BE2C (cell line): ENCODE measurements around the gene RNMT.

Experiments used
- DNase-seq: peaks from one replicate; pipeline ENCODE4 v3.0.0-alpha.2; 2020
- H3K27me3 ChIP-seq: fragments of 250-450 bp; sonication (Bioruptor Pico); 2 replicates; pipeline ENCODE4 v1.5.1; 2020; ENCODE audit warnings: mild to moderate bottlenecking
- H3K36me3 ChIP-seq: fragments of 250-450 bp; sonication (Bioruptor Pico); 2 replicates; pipeline ENCODE4 v1.5.1; 2020; ENCODE audit warnings: mild to moderate bottlenecking
- H3K4me1 ChIP-seq: fragments of 250-450 bp; sonication (Bioruptor Pico); 2 replicates; pipeline ENCODE4 v1.5.1; 2020
- H3K4me3 ChIP-seq: 2 replicates; pipeline ENCODE4 v1.5.1; 2011; ENCODE audit warnings: low read depth, low read length
- H3K9me3 ChIP-seq: fragments of 250-450 bp; sonication (Bioruptor Pico); 2 replicates; pipeline ENCODE4 v1.5.1; 2020
- TF ChIP-seq, protein P1 (sequence below): IDR thresholded peaks from 2 replicates; pipeline ENCODE4 v1.5.1; 2012; ENCODE audit warnings: mild to moderate bottlenecking, low read depth, low read length

RNMT gene

DNA sequence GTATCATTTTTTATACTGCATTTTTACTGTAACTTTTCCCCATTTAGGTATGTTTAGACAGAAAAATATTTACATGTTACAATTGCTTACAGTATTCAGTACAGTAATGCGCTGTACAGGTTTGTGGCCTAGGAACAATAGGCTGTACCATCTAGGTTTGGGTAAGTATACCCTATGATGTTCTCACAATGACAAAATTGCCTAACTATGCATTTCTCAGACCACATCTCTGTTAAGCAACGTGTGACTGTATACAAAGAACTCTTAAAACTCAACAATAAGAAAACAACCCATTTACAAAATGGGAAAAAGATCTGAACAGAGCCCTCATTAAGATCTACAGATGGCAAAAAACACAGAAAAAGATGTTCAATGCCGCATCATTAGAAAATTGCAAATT, 29.5 kb upstream of the RNMT start:
- H3K9me3 ChIP-seq: no peaks in the 10 kb centered on the region
- DNase-seq: no peak
- TF ChIP-seq, protein P1, sequence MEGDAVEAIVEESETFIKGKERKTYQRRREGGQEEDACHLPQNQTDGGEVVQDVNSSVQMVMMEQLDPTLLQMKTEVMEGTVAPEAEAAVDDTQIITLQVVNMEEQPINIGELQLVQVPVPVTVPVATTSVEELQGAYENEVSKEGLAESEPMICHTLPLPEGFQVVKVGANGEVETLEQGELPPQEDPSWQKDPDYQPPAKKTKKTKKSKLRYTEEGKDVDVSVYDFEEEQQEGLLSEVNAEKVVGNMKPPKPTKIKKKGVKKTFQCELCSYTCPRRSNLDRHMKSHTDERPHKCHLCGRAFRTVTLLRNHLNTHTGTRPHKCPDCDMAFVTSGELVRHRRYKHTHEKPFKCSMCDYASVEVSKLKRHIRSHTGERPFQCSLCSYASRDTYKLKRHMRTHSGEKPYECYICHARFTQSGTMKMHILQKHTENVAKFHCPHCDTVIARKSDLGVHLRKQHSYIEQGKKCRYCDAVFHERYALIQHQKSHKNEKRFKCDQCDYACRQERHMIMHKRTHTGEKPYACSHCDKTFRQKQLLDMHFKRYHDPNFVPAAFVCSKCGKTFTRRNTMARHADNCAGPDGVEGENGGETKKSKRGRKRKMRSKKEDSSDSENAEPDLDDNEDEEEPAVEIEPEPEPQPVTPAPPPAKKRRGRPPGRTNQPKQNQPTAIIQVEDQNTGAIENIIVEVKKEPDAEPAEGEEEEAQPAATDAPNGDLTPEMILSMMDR: no peak

DNA sequence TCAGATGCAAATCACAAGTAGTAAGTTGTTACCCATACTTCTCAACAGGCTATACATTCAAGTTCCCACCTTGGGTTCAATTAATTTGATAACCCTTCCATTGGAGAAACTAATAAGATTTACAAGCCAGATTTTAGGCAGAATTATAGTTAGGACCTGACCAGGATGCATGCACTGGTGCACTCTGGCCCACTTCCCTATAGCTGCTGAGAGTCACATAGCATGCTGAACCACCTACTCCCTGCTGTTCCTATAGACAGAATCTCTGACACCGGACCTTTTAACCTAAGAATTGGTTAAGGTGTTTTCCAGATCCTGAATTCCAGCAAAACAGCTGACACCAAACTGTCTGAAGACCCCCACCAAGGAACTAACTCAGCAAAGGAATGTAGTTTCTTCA, 26.3 kb upstream of the RNMT start:
- no peak overlapping the region for H3K4me3 ChIP-seq
- TF ChIP-seq, protein P1: no peak
- DNase-seq: no peak
- H3K27me3 ChIP-seq: no peaks in the 10 kb centered on the region
- H3K9me3 ChIP-seq: no peaks in the 10 kb centered on the region
- H3K36me3 ChIP-seq: no peaks in the 10 kb centered on the region
- no peaks in the 10 kb centered on the region for H3K4me1 ChIP-seq

More for the DNA sequence above, 29.5 kb upstream of the RNMT start:
- no peaks in the 10 kb centered on the region for H3K4me1 ChIP-seq
- no peaks in the 10 kb centered on the region for H3K27me3 ChIP-seq
- H3K36me3 ChIP-seq: no peaks in the 10 kb centered on the region
- H3K4me3 ChIP-seq: no peak overlapping the region

DNA sequence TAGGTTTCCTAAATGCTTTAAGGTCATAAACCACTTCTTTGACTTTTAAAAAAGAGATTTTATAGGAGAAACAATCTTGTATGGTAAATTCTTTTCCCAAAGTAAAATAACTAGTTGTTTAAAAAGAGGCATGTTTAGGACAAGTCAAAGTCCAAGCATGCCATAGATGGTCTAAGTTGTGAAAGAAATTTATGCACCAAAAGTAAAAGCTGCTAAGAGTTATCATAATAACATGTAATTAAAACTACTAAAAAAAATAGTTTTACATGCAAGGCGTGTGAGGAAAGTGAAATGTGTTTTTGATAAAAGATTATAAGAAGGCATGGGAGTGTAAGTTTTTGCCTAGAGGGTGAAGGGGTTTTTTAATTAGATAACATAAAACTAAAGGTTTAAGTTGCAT, 22.6 kb upstream of the RNMT start:
- no peak for DNase-seq
- Histone ChIP-seq H3K27me3 (no peaks in the 10 kb centered on the region), H3K36me3 (no peaks in the 10 kb centered on the region), H3K9me3 (no peaks in the 10 kb centered on the region), H3K4me3 (no peak overlapping the region), H3K4me1 (no peaks in the 10 kb centered on the region)
- TF ChIP-seq, protein P1: no peak

DNA sequence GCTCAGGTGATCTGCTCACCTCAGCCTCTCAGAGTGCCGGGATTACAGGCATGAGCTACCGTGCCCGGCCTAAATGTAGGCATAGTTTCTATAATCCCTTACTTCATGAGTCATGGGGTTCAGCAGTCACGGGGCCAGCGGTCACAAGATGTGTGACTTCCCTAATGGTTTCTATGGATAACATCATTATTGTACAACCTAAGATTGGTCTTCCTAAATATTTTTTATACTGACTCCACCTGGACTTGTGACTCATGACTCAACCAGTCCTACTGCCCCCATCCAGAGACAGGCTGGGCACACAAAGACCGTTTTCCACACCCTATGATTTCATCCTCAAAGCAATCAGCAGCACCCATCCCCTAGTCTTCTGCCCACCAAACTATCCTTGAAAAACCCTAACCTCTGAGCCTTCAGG, 16.1 kb upstream of the RNMT start:
- Histone ChIP-seq H3K9me3 (no peaks in the 10 kb centered on the region), H3K4me3 (no peak overlapping the region), H3K27me3 (no peaks in the 10 kb centered on the region), H3K4me1 (no peaks in the 10 kb centered on the region), H3K36me3 (no peaks in the 10 kb centered on the region)
- DNase-seq: no peak
- TF ChIP-seq, protein P1: no peak

DNA sequence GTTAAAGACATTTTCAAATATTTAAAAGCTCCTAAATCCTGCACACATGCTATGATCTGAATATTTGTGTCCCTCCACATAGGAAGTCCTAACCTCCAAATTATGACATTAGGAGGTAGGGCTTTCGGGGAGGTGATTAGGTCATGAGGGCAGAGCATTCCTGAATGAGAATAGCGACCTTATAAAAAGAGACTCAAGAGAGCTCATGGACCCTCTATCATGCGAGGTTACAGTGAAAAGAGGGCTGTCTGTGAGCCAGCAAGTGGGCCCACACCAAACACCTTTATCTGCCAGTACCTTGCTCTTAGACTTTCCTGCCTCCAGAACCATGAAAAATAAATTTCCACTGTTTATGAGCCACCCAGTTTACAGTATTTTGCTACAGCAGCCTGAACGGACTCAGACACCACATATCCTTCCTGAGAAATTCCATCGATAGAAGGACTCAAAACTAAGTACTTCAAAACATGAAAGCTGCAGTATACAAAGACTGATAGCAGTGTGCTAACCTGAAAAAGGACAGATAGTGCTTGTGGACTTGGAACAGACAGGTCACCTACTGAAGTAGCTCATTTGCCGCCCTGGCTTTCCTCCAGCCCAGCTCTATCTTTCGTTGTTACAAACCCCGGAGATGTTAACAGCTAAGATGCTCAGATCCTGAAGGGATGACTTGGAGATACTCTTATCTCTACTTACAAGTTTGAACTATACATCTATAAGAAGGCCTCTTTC, 13.9 kb upstream of the RNMT start:
- DNase-seq: no peak
- Histone ChIP-seq H3K36me3 (no peaks in the 10 kb centered on the region), H3K4me3 (no peak overlapping the region), H3K9me3 (no peaks in the 10 kb centered on the region), H3K27me3 (no peaks in the 10 kb centered on the region), H3K4me1 (no peaks in the 10 kb centered on the region)
- TF ChIP-seq, protein P1: no peak

DNA sequence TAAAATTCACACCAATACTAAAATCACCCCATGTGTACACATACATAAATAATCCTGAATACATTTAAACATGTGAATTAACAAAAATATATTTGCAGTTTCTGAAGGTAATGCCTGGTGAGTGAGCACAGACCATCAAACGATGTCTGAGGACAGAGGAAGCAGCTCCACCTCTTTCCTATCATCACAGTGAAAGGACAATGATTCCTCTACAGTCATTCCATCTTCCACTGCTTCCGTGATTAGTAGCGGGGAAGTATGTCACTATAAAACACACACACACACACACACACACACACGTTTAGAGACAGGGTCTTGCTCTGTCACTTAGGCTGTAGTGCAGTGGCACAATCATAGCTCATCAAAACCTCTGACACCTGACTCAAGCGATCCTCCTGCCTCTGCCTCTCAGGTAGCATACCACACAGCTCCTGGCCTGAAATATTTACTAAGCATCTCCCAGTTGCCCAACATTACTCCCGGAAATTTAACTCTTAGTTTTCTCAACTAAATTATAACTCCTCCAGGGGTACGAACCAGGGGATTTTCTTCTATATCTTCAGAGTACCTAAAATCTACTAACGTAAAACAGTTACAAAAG, 12.9 kb upstream of the RNMT start:
- no peaks in the 10 kb centered on the region for H3K9me3 ChIP-seq
- H3K36me3 ChIP-seq: no peaks in the 10 kb centered on the region
- H3K4me1 ChIP-seq: no peaks in the 10 kb centered on the region
- H3K4me3 ChIP-seq: no peak overlapping the region
- DNase-seq: no peak
- TF ChIP-seq, protein P1: no peak
- no peaks in the 10 kb centered on the region for H3K27me3 ChIP-seq
